Upper lobe of right lung (tissue), 1 donor: Measurements from ENCODE around the gene CHSY1. TPM values are rescaled to one million over a fixed set of nuclear protein-coding genes. Genes with fewer than 3 reads are reported as not detected.
"Not testable (repeated sequence)": the region's sequence is repeated elsewhere in the genome, so short reads cannot be mapped to it uniquely, and the experiment has no call there.

ENCODE experiments used
- ATAC-seq: fragments of 200-7000 bp; cut with Tn5 transposase; one replicate; pipeline ENCODE4 v1.9.1; 2020; ENCODE audit warnings: mild to moderate bottlenecking, moderate library complexity
- DNase-seq: peaks from one replicate; pipeline ENCODE4 v3.0.0-alpha.2; 2020
- H3K27ac ChIP-seq: fragments of 200-600 bp; one replicate; pipeline ENCODE4 v1.8.0; 2022
- H3K27me3 ChIP-seq: fragments of 200-600 bp; one replicate; pipeline ENCODE4 v1.8.0; 2022; ENCODE audit warnings: mild to moderate bottlenecking
- H3K36me3 ChIP-seq: fragments of 200-600 bp; one replicate; pipeline ENCODE4 v1.8.0; 2022
- H3K4me1 ChIP-seq: fragments of 200-600 bp; one replicate; pipeline ENCODE4 v1.8.0; 2022
- H3K4me3 ChIP-seq: fragments of 200-600 bp; one replicate; pipeline ENCODE4 v1.8.0; 2022; ENCODE audit warnings: mild to moderate bottlenecking
- H3K9me3 ChIP-seq: fragments of 200-600 bp; one replicate; pipeline ENCODE4 v1.8.0; 2022
- CTCF ChIP-seq: fragments of 200-600 bp; IDR thresholded peaks from one replicate; pipeline ENCODE4 v1.8.0; 2022; ENCODE audit warnings: antibody characterized with exemption
- intact Hi-C: fragments of 100-400 bp; cut with DNase I; formaldehyde crosslinking; loops from one replicate; pipeline ENCODE4 v1.11.0; 2022
- total RNA-seq: library from RNA; stranded (reverse); fragmentation: NEBNext Ultra II Directional; extraction: Animal tissue kit (Norgen Biotek cat#: 25700); gene quantifications from one replicate; pipeline ENCODE4 v1.2.1, GENCODE V29; 2021
- donor health status: DM: no; HTN: yes; CAD: no; lungs with severe emphysema.

CHSY1 gene
- total RNA-seq, 1 donor from 2014 or later = 40.6 TPM

GRCh38 chr15:101293122-101293521 lies 41.3 kb upstream of the CHSY1 start:
- TF ChIP-seq CTCF = no peak
- H3K4me1 ChIP-seq = peaks cover 13% of the 10 kb centered on the region
- H3K9me3 ChIP-seq = no peaks in the 10 kb centered on the region
- ATAC-seq (no peak), DNase-seq (no peak)
- intact Hi-C loops = no loop called here
- no peaks in the 10 kb centered on the region for H3K27me3 ChIP-seq
- no peak overlapping the region for H3K27ac ChIP-seq
- peaks cover 9% of the 10 kb centered on the region for H3K36me3 ChIP-seq
- H3K4me3 ChIP-seq = peak overlapping the region; percentile 72

- Histone ChIP-seq H3K4me1 (peaks cover 13% of the 10 kb centered on the region), H3K36me3 (peaks cover 48% of the 10 kb centered on the region), H3K27ac (no peak overlapping the region), H3K27me3 (no peaks in the 10 kb centered on the region), H3K4me3 (no peak overlapping the region), H3K9me3 (no peaks in the 10 kb centered on the region)
- no peak for DNase-seq
- intact Hi-C loops = no loop called here
- ATAC-seq = peak; percentile 55
- TF ChIP-seq CTCF = peak; percentile 64
These were observed 37.2 kb upstream of the CHSY1 start for GRCh38 chr15:101288905-101289513.

- H3K27me3 ChIP-seq, DNase-seq, intact Hi-C loops, H3K4me3 ChIP-seq, H3K9me3 ChIP-seq, H3K4me1 ChIP-seq, ATAC-seq, H3K27ac ChIP-seq: not testable (repeated sequence)
- peaks cover 64% of the 10 kb centered on the region for H3K36me3 ChIP-seq
These were observed 35.5 kb upstream of the CHSY1 start for GRCh38 chr15:101287342-101287741.

- peaks cover 65% of the 10 kb centered on the region for H3K36me3 ChIP-seq
These were observed 34.7 kb upstream of the CHSY1 start for GRCh38 chr15:101286471-101287114.

GRCh38 chr15:101283931-101284330 lies 32.1 kb upstream of the CHSY1 start:
- Histone ChIP-seq H3K36me3 (peaks cover 87% of the 10 kb centered on the region), H3K27me3 (no peaks in the 10 kb centered on the region), H3K9me3 (no peaks in the 10 kb centered on the region), H3K4me3 (no peak overlapping the region), H3K4me1 (no peaks in the 10 kb centered on the region), H3K27ac (no peak overlapping the region)
- ATAC-seq (no peak), DNase-seq (no peak)
- intact Hi-C loops = no loop called here
- no peak for TF ChIP-seq CTCF

More at GRCh38 chr15:101286471-101287114, 34.7 kb upstream of the CHSY1 start:
- DNase-seq (no peak), ATAC-seq (no peak)
- no peak overlapping the region for H3K27ac ChIP-seq
- intact Hi-C loops = no loop called here
- no peaks in the 10 kb centered on the region for H3K4me1 ChIP-seq
- H3K9me3 ChIP-seq = no peaks in the 10 kb centered on the region
- no peaks in the 10 kb centered on the region for H3K27me3 ChIP-seq
- TF ChIP-seq CTCF = no peak
- no peak overlapping the region for H3K4me3 ChIP-seq

GRCh38 chr15:101280007-101280406 lies 28.2 kb upstream of the CHSY1 start:
- no peak overlapping the region for H3K4me3 ChIP-seq
- H3K27me3 ChIP-seq = no peaks in the 10 kb centered on the region
- ATAC-seq (no peak), DNase-seq (no peak)
- peaks cover 20% of the 10 kb centered on the region for H3K4me1 ChIP-seq
- H3K27ac ChIP-seq = no peak overlapping the region
- H3K9me3 ChIP-seq = no peaks in the 10 kb centered on the region
- peaks cover 67% of the 10 kb centered on the region for H3K36me3 ChIP-seq
- TF ChIP-seq CTCF = no peak
- intact Hi-C loops = no loop called here
